ENCODE measurements around the gene PEAK1. TPM values are rescaled to one million over a fixed set of nuclear protein-coding genes. Genes with fewer than 3 reads are reported as not detected.

The PEAK1 gene
- total and polyA plus RNA-seq, 2 experiments from 2014 or later, result 7.8 to 34.1 TPM

DNA sequence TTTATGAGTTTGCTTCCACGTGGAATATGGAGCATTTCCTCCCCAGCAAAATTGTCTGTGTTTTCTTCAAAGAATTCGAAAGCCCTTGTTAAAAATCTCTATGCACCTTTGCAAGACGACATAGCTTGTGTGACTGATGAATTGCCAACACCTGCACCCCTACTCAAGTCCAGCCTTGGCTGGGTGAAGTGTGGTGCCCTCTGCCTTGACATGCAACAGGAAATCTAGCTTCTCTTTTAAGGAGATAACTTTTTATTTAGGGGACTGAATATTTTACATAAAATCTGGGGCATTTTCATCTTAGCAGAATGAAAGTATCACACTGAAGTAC lies 1.4 kb upstream of the PEAK1 start:
- Mint-ChIP-seq H3K27ac (peak overlapping the region; percentile 99), H3K9me3 (no peaks in the 10 kb centered on the region; the same call in 2 of the 3 replicates), H3K4me1 (peaks cover 48% of the 10 kb centered on the region), H3K36me3 (ENCODE audit: low read depth) (peaks cover 3% of the 10 kb centered on the region; the same call in 1 of the 3 replicates), H3K4me3 (peak overlapping the region; percentile 95), H3K27me3 (ENCODE audit: insufficient read depth, low read depth, poor library complexity) (peaks cover 11% of the 10 kb centered on the region)
- H2AFZ ChIP-seq, result no peak overlapping the region; the same call in 1 of the 2 replicates
- H3K4me2 ChIP-seq, result peak overlapping the region; percentile 90
- TF ChIP-seq REST (IDR thresholded peaks at IDR 0.05; ENCODE audit: unreplicated experiment), result no peak
- TF ChIP-seq STAT1 (IDR thresholded peaks at IDR 0.05; ENCODE audit: unreplicated experiment), result no peak
- TF ChIP-seq ZNF331 (CRISPR knock-in tag; IDR thresholded peaks at IDR 0.05; ENCODE audit: low read depth), result no peak
- TF ChIP-seq ZNF462 (CRISPR knock-in tag; IDR thresholded peaks at IDR 0.05), result no peak
- no peak for TF ChIP-seq EZH2phosphoT487 (IDR thresholded peaks at IDR 0.05; ENCODE audit: unreplicated experiment)
- no peak for TF ChIP-seq ZNF114 (CRISPR knock-in tag; IDR thresholded peaks at IDR 0.05)
- no peak for TF ChIP-seq CREB1 (CRISPR knock-in tag; IDR thresholded peaks at IDR 0.05; ENCODE audit: low read depth)
- no peak for TF ChIP-seq NANOG (IDR thresholded peaks at IDR 0.05; ENCODE audit: borderline replicate concordance)
- TF ChIP-seq CTCF (conservative IDR thresholded peaks at IDR 0.05; ENCODE audit: low read depth in 2 of 2), result no peak
- H3K27me3 ChIP-seq (ENCODE audit: insufficient read depth), result peaks cover 17% of the 10 kb centered on the region
- no peak for ATAC-seq
- H3K9me2 ChIP-seq (ENCODE audit: insufficient read depth), result no peaks in the 10 kb centered on the region
- H3F3A ChIP-seq (replicated peaks; ENCODE audit: low read depth), result no peaks in the 10 kb centered on the region
- H3K4me1 ChIP-seq (ENCODE audit: insufficient read depth), result peaks cover 41% of the 10 kb centered on the region
- H4K20me1 ChIP-seq (replicated peaks; ENCODE audit: insufficient read depth), result peaks cover 19% of the 10 kb centered on the region; the same call in 1 of the 2 replicates
- H3K4me3 ChIP-seq, result peak overlapping the region; percentile 63
- peak; percentile 40 for DNase-seq (ENCODE audit: low spot score)
- H3K27ac ChIP-seq (ENCODE audit: low read depth), result peak overlapping the region; percentile 93
- peaks cover 81% of the 10 kb centered on the region for H3K79me2 ChIP-seq (replicated peaks; ENCODE audit: insufficient read depth)
- H3K36me3 ChIP-seq (ENCODE audit: insufficient read depth), result no peaks in the 10 kb centered on the region
